ENCODE data around the gene ATP9B.
A peak's percentile ranks its signal among the peaks of the same experiment; 100 is the strongest.
"Not testable (repeated sequence)": the region's sequence is repeated elsewhere in the genome, so short reads cannot be mapped to it uniquely, and the experiment has no call there.

The ATP9B gene

GRCh38 chr18:79299272-79299671 is 230.1 kb downstream of the ATP9B start:
- no peak for DNase-seq

- DNase-seq: no peak
These were observed 230.5 kb downstream of the ATP9B start for GRCh38 chr18:79299711-79300110.

GRCh38 chr18:79300413-79300812 is 231.2 kb downstream of the ATP9B start:
- no peak for DNase-seq

GRCh38 chr18:79302120-79302519 is 232.9 kb downstream of the ATP9B start:
- no peak for DNase-seq

GRCh38 chr18:79305911-79306310 is 236.7 kb downstream of the ATP9B start:
- DNase-seq: no peak

- no peak for DNase-seq
These were observed 240.6 kb downstream of the ATP9B start for GRCh38 chr18:79309614-79310358.

GRCh38 chr18:79314838-79315388 is 245.7 kb downstream of the ATP9B start:
- DNase-seq: no peak

- DNase-seq: peak in 1 of 2 experiments; percentile 11
These were observed 246.4 kb downstream of the ATP9B start for GRCh38 chr18:79315596-79315995.

- no peak for DNase-seq
These were observed 248.5 kb downstream of the ATP9B start for GRCh38 chr18:79317703-79318102.

GRCh38 chr18:79318142-79318673 is 249.0 kb downstream of the ATP9B start:
- DNase-seq: no peak

- no peak for DNase-seq
These were observed 251.1 kb downstream of the ATP9B start for GRCh38 chr18:79320216-79320850.

- DNase-seq: no peak
These were observed 252.6 kb downstream of the ATP9B start for GRCh38 chr18:79321625-79322405.

- no peak for DNase-seq
These were observed 253.2 kb downstream of the ATP9B start for GRCh38 chr18:79322441-79322840.

- DNase-seq: no peak
These were observed 254.3 kb downstream of the ATP9B start for GRCh38 chr18:79323471-79323870.

GRCh38 chr18:79326413-79327198 is 257.4 kb downstream of the ATP9B start:
- DNase-seq: no peak

GRCh38 chr18:79327199-79327721 is 258.1 kb downstream of the ATP9B start:
- DNase-seq: no peak

GRCh38 chr18:79327915-79328314 is 258.7 kb downstream of the ATP9B start:
- DNase-seq: not testable (repeated sequence)

GRCh38 chr18:79328887-79329286 is 259.7 kb downstream of the ATP9B start:
- no peak for DNase-seq

- no peak for DNase-seq
These were observed 260.6 kb downstream of the ATP9B start for GRCh38 chr18:79329786-79330185.

GRCh38 chr18:79332646-79333045 is 263.5 kb downstream of the ATP9B start:
- no peak for DNase-seq

GRCh38 chr18:79333046-79333445 is 263.9 kb downstream of the ATP9B start:
- no peak for DNase-seq
